Mucosa of descending colon (tissue), 3 donors: ENCODE measurements around the gene HCRTR2. TPM values are rescaled to one million over a fixed set of nuclear protein-coding genes. Genes with fewer than 3 reads are reported as not detected.
"Not testable (repeated sequence)": the region's sequence is repeated elsewhere in the genome, so short reads cannot be mapped to it uniquely, and the experiment has no call there.

Source experiments
- ATAC-seq: fragments of 200-7000 bp; cut with Tn5 transposase; one replicate; pipeline ENCODE4 v1.9.1; 2020; ENCODE audit warnings: mild to moderate bottlenecking, moderate library complexity
- DNase-seq, 3 donors: peaks; one replicate each; pipeline ENCODE4 v3.0.0-alpha.2; 2020
- H3K36me3 ChIP-seq: fragments of 200-600 bp; one replicate; pipeline ENCODE4 v1.8.0; 2021; ENCODE audit warnings: low read depth, mild to moderate bottlenecking
- H3K4me1 ChIP-seq: fragments of 200-600 bp; one replicate; pipeline ENCODE4 v1.8.0; 2021; ENCODE audit warnings: low read depth, mild to moderate bottlenecking
- H3K4me3 ChIP-seq: fragments of 200-600 bp; one replicate; pipeline ENCODE4 v1.8.0; 2021; ENCODE audit warnings: mild to moderate bottlenecking
- H3K9me3 ChIP-seq: fragments of 200-600 bp; one replicate; pipeline ENCODE4 v1.8.0; 2021; ENCODE audit warnings: mild to moderate bottlenecking
- CTCF ChIP-seq: fragments of 200-600 bp; IDR thresholded peaks from one replicate; pipeline ENCODE4 v1.8.0; 2022; ENCODE audit warnings: antibody characterized with exemption, mild to moderate bottlenecking
- intact Hi-C, 2 donors: fragments of 100-400 bp; cut with DNase I in 1 of 2; cut with micrococcal nuclease in 1 of 2; formaldehyde crosslinking; loops; one replicate each; pipeline versions ENCODE4 v1.11.0 to v1.11.1; 2022; cut with DNase I, micrococcal nuclease
- total RNA-seq, 3 donors: library from RNA; stranded (reverse); fragmentation: NEBNext Ultra II Directional in 2 of 3; extraction: Animal tissue kit (Norgen Biotek cat#: 25700) in 2 of 3; gene quantifications; one replicate each; pipeline versions ENCODE4 v1.2.1 to v1.2.4, GENCODE V29; 2021 to 2023
- donor health status: DM: no; HTN: no; CAD: no; lungs with moderate emphysema.
- donor health status: DM: no; HTN: no; CAD: no.
- donor health status: DM: no; HTN: yes; CAD: no.

Gene HCRTR2
- total RNA-seq, 3 donors from 2014 or later: not detected

- TF ChIP-seq CTCF: no peak
- no peaks in the 10 kb centered on the region for H3K9me3 ChIP-seq
- intact Hi-C loops: no loop called here
- ATAC-seq (no peak), DNase-seq (no peak)
- H3K4me3 ChIP-seq: no peak overlapping the region
- no peaks in the 10 kb centered on the region for H3K36me3 ChIP-seq
- H3K4me1 ChIP-seq: no peaks in the 10 kb centered on the region
Measured at GRCh38 chr6:55141611-55142010, 32.7 kb upstream of the HCRTR2 start.

- intact Hi-C loops: no loop called here
- Histone ChIP-seq H3K4me1 (no peaks in the 10 kb centered on the region), H3K4me3 (no peak overlapping the region), H3K36me3 (no peaks in the 10 kb centered on the region), H3K9me3 (no peaks in the 10 kb centered on the region)
- DNase-seq (no peak), ATAC-seq (no peak)
- TF ChIP-seq CTCF: no peak
Measured at GRCh38 chr6:55142610-55143009, 31.7 kb upstream of the HCRTR2 start.

GRCh38 chr6:55153284-55153683 lies 21.0 kb upstream of the HCRTR2 start:
- no peak overlapping the region for H3K4me3 ChIP-seq
- no peak for TF ChIP-seq CTCF
- no peak for ATAC-seq
- no peaks in the 10 kb centered on the region for H3K36me3 ChIP-seq
- peaks cover 4% of the 10 kb centered on the region for H3K9me3 ChIP-seq
- intact Hi-C loops: no loop called here
- no peaks in the 10 kb centered on the region for H3K4me1 ChIP-seq
- DNase-seq: no peak

- H3K36me3 ChIP-seq, H3K4me1 ChIP-seq, H3K4me3 ChIP-seq, H3K9me3 ChIP-seq, intact Hi-C loops, ATAC-seq: not testable (repeated sequence)
- peak in 1 of 3 donors; percentile 23 for DNase-seq
Measured at GRCh38 chr6:55158784-55159183, 15.5 kb upstream of the HCRTR2 start.

- no peak for TF ChIP-seq CTCF
- H3K9me3 ChIP-seq: no peaks in the 10 kb centered on the region
- no peaks in the 10 kb centered on the region for H3K4me1 ChIP-seq
- DNase-seq (no peak), ATAC-seq (no peak)
- H3K4me3 ChIP-seq: no peak overlapping the region
- H3K36me3 ChIP-seq: no peaks in the 10 kb centered on the region
- intact Hi-C loops: no loop called here
Measured at GRCh38 chr6:55167860-55168259, 6.5 kb upstream of the HCRTR2 start.

- intact Hi-C loops: no loop called here
- no peak for TF ChIP-seq CTCF
- H3K9me3 ChIP-seq: no peaks in the 10 kb centered on the region
Measured at GRCh38 chr6:55175078-55176049, 1.0 kb downstream of the HCRTR2 start.

More at GRCh38 chr6:55175078-55176049, 1.0 kb downstream of the HCRTR2 start:
- ATAC-seq (no peak), DNase-seq (no peak)
- Histone ChIP-seq H3K36me3 (no peaks in the 10 kb centered on the region), H3K4me3 (no peak overlapping the region), H3K4me1 (no peaks in the 10 kb centered on the region)
